ENCODE data around the gene SLC4A11. TPM values are rescaled to one million over a fixed set of nuclear protein-coding genes. Genes with fewer than 3 reads are reported as not detected.

The SLC4A11 gene
- polyA plus RNA-seq, 1 of the 3 experiments (the other 2 are of a cell fraction): 2.7 TPM

DNA sequence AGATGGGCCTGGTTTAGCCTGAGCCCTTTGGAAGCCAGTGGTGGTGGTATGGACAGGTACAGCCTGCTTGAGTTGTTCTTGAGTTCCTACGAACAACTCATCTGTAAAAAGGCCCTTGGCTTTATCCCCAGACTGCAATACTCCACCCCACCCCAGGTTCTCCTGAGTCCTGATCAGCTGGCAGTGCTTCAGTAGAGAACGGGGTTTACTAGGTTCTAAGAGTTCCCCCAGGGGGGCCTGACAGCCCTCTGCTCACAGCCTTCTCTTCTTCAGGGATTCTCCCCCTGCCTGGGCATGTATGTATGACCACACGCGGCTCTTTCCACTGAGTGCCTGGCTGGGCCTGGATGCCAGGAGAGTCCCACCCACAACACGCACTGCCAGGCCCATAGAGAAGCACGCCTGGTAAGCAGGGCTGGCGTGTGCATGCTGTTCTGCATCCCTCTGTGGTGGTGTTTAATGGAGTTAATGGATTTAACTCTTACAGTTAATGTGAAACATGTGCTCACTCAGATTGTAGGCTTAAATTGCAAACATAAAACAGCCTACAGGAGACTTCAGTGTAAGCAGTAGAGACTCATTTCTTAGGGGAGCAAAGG lies 44.3 kb upstream of the SLC4A11 start (continued):
- TF ChIP-seq, protein P1, sequence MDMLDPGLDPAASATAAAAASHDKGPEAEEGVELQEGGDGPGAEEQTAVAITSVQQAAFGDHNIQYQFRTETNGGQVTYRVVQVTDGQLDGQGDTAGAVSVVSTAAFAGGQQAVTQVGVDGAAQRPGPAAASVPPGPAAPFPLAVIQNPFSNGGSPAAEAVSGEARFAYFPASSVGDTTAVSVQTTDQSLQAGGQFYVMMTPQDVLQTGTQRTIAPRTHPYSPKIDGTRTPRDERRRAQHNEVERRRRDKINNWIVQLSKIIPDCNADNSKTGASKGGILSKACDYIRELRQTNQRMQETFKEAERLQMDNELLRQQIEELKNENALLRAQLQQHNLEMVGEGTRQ (IDR thresholded peaks at IDR 0.05; ENCODE audit: borderline replicate concordance, low read depth, low read length): no peak

DNA sequence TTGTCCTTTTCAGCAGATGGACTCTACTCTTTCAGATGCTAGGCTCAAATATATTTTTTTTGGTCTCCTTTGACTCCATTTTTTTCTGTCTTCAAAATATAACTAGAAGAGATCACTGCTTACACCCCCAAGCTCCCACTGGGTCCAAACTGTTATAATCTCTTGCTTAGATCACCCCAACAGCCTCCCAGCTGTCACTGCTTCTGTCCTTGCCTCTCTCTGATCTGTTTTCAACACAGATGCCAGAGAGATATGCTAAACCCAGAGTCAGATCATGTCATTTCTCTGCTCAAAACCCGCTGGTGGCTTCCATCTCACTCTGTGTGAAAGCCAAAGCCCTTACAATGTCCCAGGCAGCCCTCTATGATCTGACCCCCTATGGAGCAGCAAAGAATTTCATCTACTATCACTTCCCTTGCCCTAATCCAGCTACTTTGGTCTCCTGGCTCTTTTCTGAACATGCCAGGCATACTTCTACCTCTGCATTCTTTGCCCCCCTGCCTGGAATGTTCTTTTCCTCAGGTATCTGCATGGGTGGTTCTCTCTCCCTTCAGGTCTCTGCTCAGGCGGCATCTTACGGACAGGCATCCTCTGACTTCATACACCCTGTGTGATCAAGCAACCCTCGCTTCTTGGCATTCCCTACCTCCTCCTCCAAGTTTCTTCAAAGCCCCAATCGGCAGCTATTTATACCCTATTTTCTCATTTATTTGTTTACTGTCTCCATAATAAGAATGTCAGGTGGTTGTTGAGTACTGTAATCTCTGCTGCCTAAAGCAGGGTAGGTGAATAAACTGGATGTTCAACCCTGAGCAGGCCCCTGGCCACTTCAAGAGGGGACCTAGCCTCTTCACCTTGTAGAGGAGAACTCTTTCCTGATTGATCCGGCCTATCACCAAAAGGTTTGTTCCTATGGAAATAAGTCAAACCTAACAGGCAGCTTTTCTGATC lies 43.6 kb upstream of the SLC4A11 start:
- ChIA-PET CTCF (interaction anchor here (0.8 to 2.4 kb wide), 8 partner anchors 10 to 64 kb away, joined by 3 to 12 read pairs (median 4); partner anchors contain the start of gene SLC4A11), POLR2A (interaction anchor here (0.5 to 1.3 kb wide), 4 partner anchors 26 to 72 kb away, joined by 3 read pairs; no protein-coding TSS in a partner anchor)
- H3K4me2 ChIP-seq: no peak overlapping the region
- H3K36me3 ChIP-seq (replicated peaks in 1 of 2; ENCODE audit: control insufficient read depth in 1 of 2, insufficient read depth in 2 of 2, low read length in 1 of 2): peaks cover 41 to 43% of the 10 kb centered on the region in 2 experiments
- 91% methylated on average over 6 of the region's 6 CpGs for WGBS (ENCODE audit: low lambda C conversion rate)
- no peaks in the 10 kb centered on the region for H3K9me3 ChIP-seq
- peaks cover 0 to 26% of the 10 kb centered on the region in 2 experiments; a peak in 2 of 4 replicates for H3K4me1 ChIP-seq (ENCODE audit: control insufficient read depth in 1 of 2, insufficient read depth in 2 of 2, low read depth in 1 of 2, low read length in 1 of 2)
- peak overlapping the region in 1 of 2 experiments; percentile 94; a peak in 2 of 4 replicates for H3K27ac ChIP-seq (ENCODE audit: low read depth in 2 of 2, low read length in 1 of 2)
- no peaks in the 10 kb centered on the region for H4K20me1 ChIP-seq (ENCODE audit: insufficient read depth)
- H3K4me3 ChIP-seq (ENCODE audit: low read depth in 2 of 2, low read length in 1 of 2): no peak overlapping the region
- H3K9me2 ChIP-seq: no peaks in the 10 kb centered on the region
- no peak overlapping the region for H2AFZ ChIP-seq (ENCODE audit: low read depth)
- peak; percentile 46 for DNase-seq
- H3K9ac ChIP-seq: no peak overlapping the region
- H3F3A ChIP-seq (replicated peaks; ENCODE audit: insufficient read depth): no peaks in the 10 kb centered on the region
- H3K79me2 ChIP-seq (ENCODE audit: insufficient read depth): no peaks in the 10 kb centered on the region
- peak; percentile 22; the same call in 1 of the 2 replicates for TF ChIP-seq RCOR1 (IDR thresholded peaks at IDR 0.05; ENCODE audit: low read length)
- peak in 1 of 2 experiments; percentile 68; a peak in 1 of 4 replicates for TF ChIP-seq EP300 (IDR thresholded peaks at IDR 0.05; ENCODE audit: borderline replicate concordance in 1 of 2, low read depth in 1 of 2, low read length in 1 of 2)
- no peak for TF ChIP-seq SIN3A (IDR thresholded peaks at IDR 0.05; ENCODE audit: borderline replicate concordance, low read depth, low read length)
- TF ChIP-seq RAD21 (IDR thresholded peaks at IDR 0.05; ENCODE audit: low read length): peak; percentile 25; the same call in 1 of the 2 replicates
- TF ChIP-seq GATA2 (CRISPR knock-in tag; IDR thresholded peaks at IDR 0.05): peak; percentile 92
- TF ChIP-seq, protein P2, sequence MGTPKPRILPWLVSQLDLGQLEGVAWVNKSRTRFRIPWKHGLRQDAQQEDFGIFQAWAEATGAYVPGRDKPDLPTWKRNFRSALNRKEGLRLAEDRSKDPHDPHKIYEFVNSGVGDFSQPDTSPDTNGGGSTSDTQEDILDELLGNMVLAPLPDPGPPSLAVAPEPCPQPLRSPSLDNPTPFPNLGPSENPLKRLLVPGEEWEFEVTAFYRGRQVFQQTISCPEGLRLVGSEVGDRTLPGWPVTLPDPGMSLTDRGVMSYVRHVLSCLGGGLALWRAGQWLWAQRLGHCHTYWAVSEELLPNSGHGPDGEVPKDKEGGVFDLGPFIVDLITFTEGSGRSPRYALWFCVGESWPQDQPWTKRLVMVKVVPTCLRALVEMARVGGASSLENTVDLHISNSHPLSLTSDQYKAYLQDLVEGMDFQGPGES (IDR thresholded peaks at IDR 0.05; ENCODE audit: low read depth, low read length): no peak
- TF ChIP-seq MXI1 (IDR thresholded peaks at IDR 0.05; ENCODE audit: low read depth, low read length): peak; percentile 50; the same call in 1 of the 2 replicates
- TF ChIP-seq TEAD4 (IDR thresholded peaks at IDR 0.05; ENCODE audit: borderline replicate concordance, insufficient read depth): no peak
- H3K27me3 ChIP-seq (ENCODE audit: insufficient read depth): no peaks in the 10 kb centered on the region
